ENCODE measurements around the gene SLC2A10. TPM values are rescaled to one million over a fixed set of nuclear protein-coding genes. Genes with fewer than 3 reads are reported as not detected.

Gene SLC2A10
- total RNA-seq (2021; ENCODE audit: unreplicated experiment) (0.05 TPM), Bru-seq, nascent RNA (percentile 8 among the genes with signal in this experiment), BruChase-seq, experiment 1, labeled RNA remaining after a 6-hour chase (percentile 6 among the genes with signal in this experiment), BruChase-seq, experiment 2, labeled RNA remaining after a 2-hour chase (percentile 13 among the genes with signal in this experiment)
- polyA plus RNA-seq (2012) = 0.01 TPM in 1 of 2 replicates, not detected in the other
- long read RNA-seq = 0 reads

GRCh38 chr20:46709459-46710152 lies at the start of gene SLC2A10:
Gene SLC2A10, plus strand, starts transcription at chr20:46709649. Its CDS starts 88 bp downstream, at chr20:46709737.
- no peak for DNase-seq (ENCODE audit: low read depth, low spot score)
- H3K9me3 ChIP-seq (ENCODE audit: control insufficient read depth in 1 of 2, insufficient read depth in 1 of 2, low read depth in 1 of 2, low read length in 2 of 2) = no peaks in the 10 kb centered on the region; a peak in 1 of 4 replicates
- POLR2A ChIA-PET = no interaction called here
- H3K27ac ChIP-seq (ENCODE audit: low read depth, low read length) = no peak within 1 kb of the TSS
- no peak within 1 kb of the TSS for H3K4me2 ChIP-seq (ENCODE audit: low read length)
- H3K9me2 ChIP-seq (ENCODE audit: insufficient read depth) = no peaks in the 10 kb centered on the region
- H3K79me2 ChIP-seq (ENCODE audit: insufficient read depth, low read length) = no peaks in the 10 kb centered on the region
- H3K4me3 ChIP-seq (replicated peaks in 1 of 2; ENCODE audit: low read depth in 1 of 2, low read length in 2 of 2) = no peak within 1 kb of the TSS
- H3K4me1 ChIP-seq (ENCODE audit: control insufficient read depth in 1 of 2, insufficient read depth in 2 of 2, low read length in 2 of 2) = no peaks in the 10 kb centered on the region
- no peak within 1 kb of the TSS for H2AFZ ChIP-seq (ENCODE audit: low read depth, low read length, poor library complexity, severe bottlenecking)
- H4K20me1 ChIP-seq (ENCODE audit: insufficient read depth) = no peaks in the 10 kb centered on the region
- CTCF ChIA-PET = no interaction called here
- no TSS peak for BruUV-seq (replicated peaks)
- TF ChIP-seq SRF (IDR thresholded peaks at IDR 0.05; ENCODE audit: low read depth) = no peak
- TF ChIP-seq, protein P1, sequence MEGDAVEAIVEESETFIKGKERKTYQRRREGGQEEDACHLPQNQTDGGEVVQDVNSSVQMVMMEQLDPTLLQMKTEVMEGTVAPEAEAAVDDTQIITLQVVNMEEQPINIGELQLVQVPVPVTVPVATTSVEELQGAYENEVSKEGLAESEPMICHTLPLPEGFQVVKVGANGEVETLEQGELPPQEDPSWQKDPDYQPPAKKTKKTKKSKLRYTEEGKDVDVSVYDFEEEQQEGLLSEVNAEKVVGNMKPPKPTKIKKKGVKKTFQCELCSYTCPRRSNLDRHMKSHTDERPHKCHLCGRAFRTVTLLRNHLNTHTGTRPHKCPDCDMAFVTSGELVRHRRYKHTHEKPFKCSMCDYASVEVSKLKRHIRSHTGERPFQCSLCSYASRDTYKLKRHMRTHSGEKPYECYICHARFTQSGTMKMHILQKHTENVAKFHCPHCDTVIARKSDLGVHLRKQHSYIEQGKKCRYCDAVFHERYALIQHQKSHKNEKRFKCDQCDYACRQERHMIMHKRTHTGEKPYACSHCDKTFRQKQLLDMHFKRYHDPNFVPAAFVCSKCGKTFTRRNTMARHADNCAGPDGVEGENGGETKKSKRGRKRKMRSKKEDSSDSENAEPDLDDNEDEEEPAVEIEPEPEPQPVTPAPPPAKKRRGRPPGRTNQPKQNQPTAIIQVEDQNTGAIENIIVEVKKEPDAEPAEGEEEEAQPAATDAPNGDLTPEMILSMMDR (IDR thresholded peaks at IDR 0.05 in 2 of 3, conservative IDR thresholded peaks at IDR 0.05 in 1 of 3; ENCODE audit: borderline replicate concordance in 1 of 3, insufficient read depth in 1 of 3, low read depth in 2 of 3, low read length in 2 of 3) = no peak
- no peak for TF ChIP-seq EZH2 (IDR thresholded peaks at IDR 0.05)
- no peak for TF ChIP-seq POLR2AphosphoS5 (IDR thresholded peaks at IDR 0.05; ENCODE audit: low read depth, low read length)
- TF ChIP-seq JUND (IDR thresholded peaks at IDR 0.05) = no peak
- TF ChIP-seq SP1 (IDR thresholded peaks at IDR 0.05; ENCODE audit: low read depth) = no peak
- no peak for TF ChIP-seq EGR1 (IDR thresholded peaks at IDR 0.05; ENCODE audit: low read depth)
- TF ChIP-seq ATF3 (IDR thresholded peaks at IDR 0.05) = no peak
- TF ChIP-seq, protein P2, sequence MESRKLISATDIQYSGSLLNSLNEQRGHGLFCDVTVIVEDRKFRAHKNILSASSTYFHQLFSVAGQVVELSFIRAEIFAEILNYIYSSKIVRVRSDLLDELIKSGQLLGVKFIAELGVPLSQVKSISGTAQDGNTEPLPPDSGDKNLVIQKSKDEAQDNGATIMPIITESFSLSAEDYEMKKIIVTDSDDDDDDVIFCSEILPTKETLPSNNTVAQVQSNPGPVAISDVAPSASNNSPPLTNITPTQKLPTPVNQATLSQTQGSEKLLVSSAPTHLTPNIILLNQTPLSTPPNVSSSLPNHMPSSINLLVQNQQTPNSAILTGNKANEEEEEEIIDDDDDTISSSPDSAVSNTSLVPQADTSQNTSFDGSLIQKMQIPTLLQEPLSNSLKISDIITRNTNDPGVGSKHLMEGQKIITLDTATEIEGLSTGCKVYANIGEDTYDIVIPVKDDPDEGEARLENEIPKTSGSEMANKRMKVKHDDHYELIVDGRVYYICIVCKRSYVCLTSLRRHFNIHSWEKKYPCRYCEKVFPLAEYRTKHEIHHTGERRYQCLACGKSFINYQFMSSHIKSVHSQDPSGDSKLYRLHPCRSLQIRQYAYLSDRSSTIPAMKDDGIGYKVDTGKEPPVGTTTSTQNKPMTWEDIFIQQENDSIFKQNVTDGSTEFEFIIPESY (IDR thresholded peaks at IDR 0.05; ENCODE audit: extremely low read depth, insufficient replicate concordance, low read length) = no peak
- TF ChIP-seq, protein P3, sequence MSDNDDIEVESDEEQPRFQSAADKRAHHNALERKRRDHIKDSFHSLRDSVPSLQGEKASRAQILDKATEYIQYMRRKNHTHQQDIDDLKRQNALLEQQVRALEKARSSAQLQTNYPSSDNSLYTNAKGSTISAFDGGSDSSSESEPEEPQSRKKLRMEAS (IDR thresholded peaks at IDR 0.05) = no peak
- TF ChIP-seq CBX3 (IDR thresholded peaks at IDR 0.05; ENCODE audit: low read depth) = no peak
- no peak for TF ChIP-seq TCF7L2 (IDR thresholded peaks at IDR 0.05; ENCODE audit: borderline replicate concordance, extremely low read depth, insufficient read depth, insufficient read length)
- TF ChIP-seq SIN3A (IDR thresholded peaks at IDR 0.05; ENCODE audit: low read depth) = no peak
- TF ChIP-seq ZFX (IDR thresholded peaks at IDR 0.05) = no peak
- TF ChIP-seq EZH2phosphoT487 (IDR thresholded peaks at IDR 0.05; ENCODE audit: borderline replicate concordance) = no peak
- TF ChIP-seq CEBPB (IDR thresholded peaks at IDR 0.05; ENCODE audit: low read depth) = no peak
- TF ChIP-seq POLR2A (IDR thresholded peaks at IDR 0.05; ENCODE audit: borderline replicate concordance, extremely low read depth, insufficient read depth, insufficient read length) = no peak
- TF ChIP-seq YY1 (IDR thresholded peaks at IDR 0.05; ENCODE audit: extremely low read depth, insufficient replicate concordance, low read depth, low read length) = no peak
- TF ChIP-seq ZNF274 (IDR thresholded peaks at IDR 0.05; ENCODE audit: low read depth, low read length) = no peak
- H3K36me3 ChIP-seq (ENCODE audit: control insufficient read depth in 1 of 2, insufficient read depth in 2 of 2, low read length in 2 of 2) = no peaks in the 10 kb centered on the region
- H3K27me3 ChIP-seq (ENCODE audit: insufficient read depth, low read length) = no peaks in the 10 kb centered on the region
- intact Hi-C loops (cut with micrococcal nuclease) = no loop called here
- RAD21 ChIA-PET (ENCODE audit: low non-redundant PET in 1 of 2, low total read pairs in 2 of 2, uncharacterized antibody in 2 of 2, unreplicated experiment in 2 of 2) = no interaction called here
- ATAC-seq = no peak
- no peak within 1 kb of the TSS for H3K9ac ChIP-seq (ENCODE audit: low read length)
